GM18520 (cell line): ENCODE data around the gene CC2D2B.

Experiments used
- ATAC-seq: cut with Tn5 transposase; IDR thresholded peaks from one replicate; pipeline ENCODE4 v1.9.1; 2021; ENCODE audit not compliant: unreplicated experiment

CC2D2B gene

GRCh38 chr10:96073722-96074121 lies 165.9 kb downstream of the CC2D2B start:
- no peak for ATAC-seq

DNA sequence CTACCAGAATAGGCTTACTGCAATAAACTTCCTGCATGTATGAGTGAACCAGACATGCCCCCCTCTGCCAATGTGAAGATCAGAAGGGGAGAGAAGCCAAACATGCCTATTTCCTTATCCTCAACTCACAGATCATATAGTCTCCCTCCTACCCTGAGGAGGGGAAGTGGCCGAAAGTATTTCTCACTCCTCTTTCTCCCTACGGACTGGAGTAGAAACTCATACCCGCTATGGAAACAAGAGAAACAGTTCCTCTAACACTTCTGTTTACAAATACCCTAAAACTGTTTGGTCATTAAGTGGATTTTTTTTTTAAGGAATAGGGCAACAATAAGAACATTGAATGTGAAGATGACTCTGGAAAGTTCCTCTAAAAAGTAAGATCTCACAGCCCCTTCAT lies 167.0 kb downstream of the CC2D2B start:
- no peak for ATAC-seq

DNA sequence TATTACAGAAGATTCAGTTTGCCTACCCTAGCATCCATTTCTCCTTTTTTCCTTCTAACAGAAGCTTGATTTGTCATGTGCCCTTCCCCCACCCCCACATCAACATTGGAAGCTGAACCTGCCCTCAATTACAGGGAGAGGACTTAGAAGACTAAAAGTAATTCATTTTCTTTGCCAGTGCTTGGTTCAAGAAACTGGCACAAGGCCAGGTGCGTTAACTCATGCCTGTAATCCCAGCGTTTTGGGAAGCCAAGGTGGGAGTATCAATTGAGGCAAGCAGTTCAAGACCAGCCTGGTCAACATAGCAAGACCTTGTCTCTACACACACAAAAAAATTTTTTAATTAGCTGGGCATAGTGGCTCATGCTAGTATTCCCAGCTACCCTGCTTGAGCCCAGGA lies 168.2 kb downstream of the CC2D2B start:
- no peak for ATAC-seq

- ATAC-seq, result no peak
Observed at GRCh38 chr10:96077156-96077555, 169.4 kb downstream of the CC2D2B start.

GRCh38 chr10:96082153-96082552 lies 174.4 kb downstream of the CC2D2B start:
- no peak for ATAC-seq
